DND-41 (cell line): ENCODE measurements around the gene STK16.

Source experiments
- ATAC-seq: fragments of 200-7000 bp; cut with Tn5 transposase; 3 replicates; pipeline ENCODE4 v1.9.1; 2021; ENCODE audit warnings: low read depth; ENCODE audit not compliant: insufficient read depth
- DNase-seq: peaks from one replicate; pipeline ENCODE4 v3.0.0-alpha.2; 2020
- H2AFZ ChIP-seq: 2 replicates; pipeline ENCODE4 v1.6.0; 2012; ENCODE audit warnings: low read depth, low read length
- H3K27ac ChIP-seq: 2 replicates; pipeline ENCODE4 v1.5.1; 2012; ENCODE audit warnings: low read length, inconsistent platforms
- H3K27me3 ChIP-seq: fragments of 200-600 bp; sonication (generic); 2 replicates; pipeline ENCODE4 v1.6.0; 2012; ENCODE audit warnings: low read length, mild to moderate bottlenecking, inconsistent platforms; ENCODE audit not compliant: insufficient read depth, poor library complexity
- H3K36me3 ChIP-seq: 2 replicates; pipeline ENCODE4 v1.5.1; 2012; ENCODE audit warnings: low read length, inconsistent platforms; ENCODE audit not compliant: insufficient read depth
- H3K4me1 ChIP-seq: 2 replicates; pipeline ENCODE4 v1.5.1; 2012; ENCODE audit warnings: mild to moderate bottlenecking, low read length; ENCODE audit not compliant: insufficient read depth
- H3K4me2 ChIP-seq: 2 replicates; pipeline ENCODE4 v1.6.0; 2012; ENCODE audit warnings: mild to moderate bottlenecking, moderate library complexity, low read length, inconsistent platforms; ENCODE audit not compliant: insufficient read depth
- H3K4me3 ChIP-seq, 2 experiments: fragments of 200-600 bp in 1 of 2; shearing (Covaris generic) in 1 of 2; 2 replicates each; pipeline ENCODE4 v1.5.1; 2012 to 2016; ENCODE audit warnings: inconsistent platforms in 2 of 2, low read length in 2 of 2, mild to moderate bottlenecking in 2 of 2, low read depth in 1 of 2, moderate library complexity in 1 of 2
- H3K79me2 ChIP-seq: 2 replicates; pipeline ENCODE4 v1.6.0; 2012; ENCODE audit warnings: low read length, inconsistent platforms; ENCODE audit not compliant: insufficient read depth
- H3K9ac ChIP-seq: 2 replicates; pipeline ENCODE4 v1.6.0; 2012; ENCODE audit warnings: low read depth, mild to moderate bottlenecking, inconsistent platforms, low read length, moderate library complexity
- H3K9me3 ChIP-seq: 2 replicates; pipeline ENCODE4 v1.5.1; 2012; ENCODE audit warnings: low read length, moderate library complexity, mild to moderate bottlenecking, inconsistent platforms; ENCODE audit not compliant: insufficient read depth, severe bottlenecking
- H4K20me1 ChIP-seq: 2 replicates; pipeline ENCODE4 v1.6.0; 2012; ENCODE audit warnings: low read length; ENCODE audit not compliant: insufficient read depth
- CTCF ChIP-seq: IDR thresholded peaks from 2 replicates; pipeline ENCODE4 v1.5.1; 2012; ENCODE audit warnings: borderline replicate concordance, low read length, moderate library complexity, mild to moderate bottlenecking; ENCODE audit not compliant: poor library complexity, severe bottlenecking; ENCODE audit errors: extremely low read depth
- EZH2 ChIP-seq: IDR thresholded peaks from 3 replicates; pipeline ENCODE4 v1.6.1; 2012; ENCODE audit warnings: borderline replicate concordance, low read depth, mild to moderate bottlenecking, moderate library complexity, low read length, inconsistent platforms; ENCODE audit not compliant: severe bottlenecking

Gene STK16

DNA sequence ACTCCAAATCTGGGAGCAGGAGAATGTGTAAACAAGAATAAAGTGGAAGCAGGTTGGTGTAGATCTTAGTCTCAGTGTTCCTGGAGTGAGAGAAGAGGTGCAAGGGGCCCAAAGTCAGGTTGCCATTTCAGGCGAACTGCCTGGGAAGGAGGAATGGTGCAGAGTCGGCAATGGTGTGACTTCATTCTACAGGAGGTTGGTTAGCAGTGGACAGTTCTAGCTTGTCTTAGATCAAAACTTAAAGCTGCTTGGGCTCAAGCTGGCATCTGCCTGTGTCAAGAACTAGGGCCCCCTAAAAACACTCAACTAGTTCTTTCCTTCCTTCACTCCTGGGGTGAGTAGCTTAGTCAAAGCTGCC lies 3.5 kb downstream of the STK16 start:
- H3K9me3 ChIP-seq, result no peaks in the 10 kb centered on the region
- peaks cover 47% of the 10 kb centered on the region for H4K20me1 ChIP-seq
- ATAC-seq, result no peak
- no peak overlapping the region for H3K4me3 ChIP-seq
- H3K4me1 ChIP-seq, result peaks cover 69% of the 10 kb centered on the region
- H3K27ac ChIP-seq, result no peak overlapping the region
- no peak overlapping the region for H3K9ac ChIP-seq
- TF ChIP-seq EZH2, result no peak
- no peak for TF ChIP-seq CTCF
- peaks cover 14% of the 10 kb centered on the region for H3K79me2 ChIP-seq
- peaks cover 23% of the 10 kb centered on the region for H3K27me3 ChIP-seq
- no peak for DNase-seq
- H2AFZ ChIP-seq, result no peak overlapping the region
- H3K4me2 ChIP-seq, result no peak overlapping the region
- H3K36me3 ChIP-seq, result peaks cover 6% of the 10 kb centered on the region

GRCh38 chr2:219249203-219249980 lies 4.1 kb downstream of the STK16 start:
- H3K4me2 ChIP-seq, result no peak overlapping the region
- peaks cover 29% of the 10 kb centered on the region for H3K27me3 ChIP-seq
- H3K79me2 ChIP-seq, result peaks cover 14% of the 10 kb centered on the region
- DNase-seq, result peak; percentile 41
- H3K9ac ChIP-seq, result no peak overlapping the region
- TF ChIP-seq EZH2 (no peak), CTCF (no peak)
- peaks cover 70% of the 10 kb centered on the region for H3K4me1 ChIP-seq
- 0 out of 2 replicates have a peak overlapping the region, but pooled peaks have one; percentile 10 for H3K27ac ChIP-seq
- no peak for ATAC-seq
- no peaks in the 10 kb centered on the region for H3K9me3 ChIP-seq
- peaks cover 50% of the 10 kb centered on the region for H4K20me1 ChIP-seq
- H2AFZ ChIP-seq, result no peak overlapping the region
- no peak overlapping the region for H3K4me3 ChIP-seq
- peaks cover 6% of the 10 kb centered on the region for H3K36me3 ChIP-seq

DNA sequence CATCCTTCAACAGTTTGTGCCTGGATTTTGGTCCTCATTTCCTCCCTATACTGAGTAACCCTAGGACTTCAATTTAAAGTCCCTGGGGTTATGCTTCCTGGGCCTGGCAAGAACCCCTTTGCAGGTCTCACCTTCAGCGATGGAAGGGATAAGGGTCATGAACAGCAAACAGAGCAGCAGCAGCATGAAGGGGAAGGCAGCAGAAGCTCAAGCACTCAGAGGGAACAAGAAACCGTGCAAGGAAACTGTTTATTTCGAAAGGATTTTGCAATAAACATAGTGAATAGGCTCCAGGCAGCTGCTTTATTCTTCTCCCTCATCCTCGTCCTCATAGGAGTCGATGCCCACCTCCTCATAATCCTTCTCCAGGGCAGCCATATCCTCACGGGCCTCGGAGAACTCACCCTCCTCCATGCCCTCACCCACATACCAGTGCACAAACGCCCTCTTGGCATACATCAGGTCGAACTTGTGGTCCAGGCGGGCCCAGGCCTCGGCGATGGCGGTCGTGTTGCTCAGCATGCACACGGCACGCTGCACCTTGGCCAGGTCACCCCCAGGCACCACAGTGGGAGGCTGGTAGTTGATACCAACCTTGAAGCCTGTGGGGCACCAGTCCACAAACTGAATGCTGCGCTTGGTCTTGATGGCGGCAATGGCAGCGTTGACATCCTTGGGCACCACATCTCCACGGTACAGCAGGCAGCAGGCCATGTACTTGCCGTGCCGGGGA lies 4.9 kb downstream of the STK16 start:
- Histone ChIP-seq H3K4me1 (peaks cover 68% of the 10 kb centered on the region), H3K4me2 (no peak overlapping the region), H4K20me1 (peaks cover 53% of the 10 kb centered on the region), H3K4me3 (no peak overlapping the region), H3K27ac (no peak overlapping the region), H3K79me2 (peaks cover 14% of the 10 kb centered on the region), H3K9me3 (no peaks in the 10 kb centered on the region), H3K27me3 (peaks cover 37% of the 10 kb centered on the region), H3K36me3 (peaks cover 6% of the 10 kb centered on the region), H3K9ac (no peak overlapping the region), H2AFZ (no peak overlapping the region)
- DNase-seq (no peak), ATAC-seq (no peak)
- TF ChIP-seq EZH2 (no peak), CTCF (no peak)
